Measurements from ENCODE around the gene IPCEF1. TPM values are rescaled to one million over a fixed set of nuclear protein-coding genes. Genes with fewer than 3 reads are reported as not detected.
"Not testable (repeated sequence)": the region's sequence is repeated elsewhere in the genome, so short reads cannot be mapped to it uniquely, and the experiment has no call there.

IPCEF1 gene
- total RNA-seq, 1 experiment from 2014 or later = not detected

DNA sequence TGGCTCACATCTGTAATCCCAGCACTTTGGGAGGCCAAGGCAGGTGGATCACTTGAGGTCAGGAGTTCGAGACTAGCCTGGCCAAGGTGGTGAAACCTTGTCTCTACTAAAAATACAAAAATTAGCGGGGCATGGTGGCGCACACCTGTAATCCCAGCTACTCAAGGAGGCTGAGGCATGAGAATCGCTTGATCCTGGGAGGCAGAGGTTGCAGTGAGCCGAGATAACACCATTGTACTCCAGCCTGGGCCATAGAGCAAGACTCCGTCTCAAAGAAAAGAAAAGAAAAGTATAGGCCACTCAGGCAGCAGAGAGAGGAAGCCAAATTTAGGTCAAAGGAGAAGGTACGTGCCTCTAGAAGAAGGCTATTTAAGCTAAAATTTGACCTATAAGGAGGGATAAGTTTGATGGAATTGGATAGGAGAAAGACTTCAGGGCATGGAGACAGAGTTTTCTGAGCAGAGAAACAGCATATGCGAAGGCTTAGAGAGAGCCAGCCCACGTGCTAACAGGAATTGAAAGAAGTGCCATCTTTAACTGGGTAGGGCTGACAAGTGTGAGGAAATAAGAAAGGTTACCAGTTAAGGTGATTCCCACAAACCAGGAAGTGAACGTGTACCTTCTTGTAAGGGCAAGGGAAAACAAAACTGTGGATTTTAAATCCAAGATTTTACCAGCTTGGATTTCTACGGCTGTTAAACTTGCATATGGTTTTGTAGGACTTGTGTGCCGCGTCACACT lies 113.8 kb downstream of the IPCEF1 start:
- ChIA-PET CTCF (interaction anchor here (1.1 kb wide), 1 partner anchor 126 kb away, joined by 3 read pairs; no protein-coding TSS in a partner anchor), POLR2A (interaction anchor here (1.4 kb wide), 1 partner anchor 19 kb away, joined by 4 read pairs; no protein-coding TSS in a partner anchor)
- TF ChIP-seq, protein P1, sequence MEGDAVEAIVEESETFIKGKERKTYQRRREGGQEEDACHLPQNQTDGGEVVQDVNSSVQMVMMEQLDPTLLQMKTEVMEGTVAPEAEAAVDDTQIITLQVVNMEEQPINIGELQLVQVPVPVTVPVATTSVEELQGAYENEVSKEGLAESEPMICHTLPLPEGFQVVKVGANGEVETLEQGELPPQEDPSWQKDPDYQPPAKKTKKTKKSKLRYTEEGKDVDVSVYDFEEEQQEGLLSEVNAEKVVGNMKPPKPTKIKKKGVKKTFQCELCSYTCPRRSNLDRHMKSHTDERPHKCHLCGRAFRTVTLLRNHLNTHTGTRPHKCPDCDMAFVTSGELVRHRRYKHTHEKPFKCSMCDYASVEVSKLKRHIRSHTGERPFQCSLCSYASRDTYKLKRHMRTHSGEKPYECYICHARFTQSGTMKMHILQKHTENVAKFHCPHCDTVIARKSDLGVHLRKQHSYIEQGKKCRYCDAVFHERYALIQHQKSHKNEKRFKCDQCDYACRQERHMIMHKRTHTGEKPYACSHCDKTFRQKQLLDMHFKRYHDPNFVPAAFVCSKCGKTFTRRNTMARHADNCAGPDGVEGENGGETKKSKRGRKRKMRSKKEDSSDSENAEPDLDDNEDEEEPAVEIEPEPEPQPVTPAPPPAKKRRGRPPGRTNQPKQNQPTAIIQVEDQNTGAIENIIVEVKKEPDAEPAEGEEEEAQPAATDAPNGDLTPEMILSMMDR (IDR thresholded peaks at IDR 0.05; ENCODE audit: unreplicated experiment) = no peak
- no TSS peak for BruUV-seq (replicated peaks)
- no peak overlapping the region for H3K27ac Mint-ChIP-seq (ENCODE audit: low read depth, unreplicated experiment)
- peaks cover 10% of the 10 kb centered on the region for H3K4me1 Mint-ChIP-seq (ENCODE audit: insufficient read depth, unreplicated experiment)
- no peak for DNase-seq (ENCODE audit: unreplicated experiment)
- H3K36me3 Mint-ChIP-seq (ENCODE audit: insufficient read depth, unreplicated experiment) = no peaks in the 10 kb centered on the region
- H3K27me3 Mint-ChIP-seq (ENCODE audit: insufficient read depth, unreplicated experiment) = no peaks in the 10 kb centered on the region
- no peak overlapping the region for H3K4me3 Mint-ChIP-seq (ENCODE audit: unreplicated experiment)
- H3K9me3 Mint-ChIP-seq (ENCODE audit: unreplicated experiment) = peaks cover 7% of the 10 kb centered on the region
- intact Hi-C loops (cut with micrococcal nuclease) = no loop called here

DNA sequence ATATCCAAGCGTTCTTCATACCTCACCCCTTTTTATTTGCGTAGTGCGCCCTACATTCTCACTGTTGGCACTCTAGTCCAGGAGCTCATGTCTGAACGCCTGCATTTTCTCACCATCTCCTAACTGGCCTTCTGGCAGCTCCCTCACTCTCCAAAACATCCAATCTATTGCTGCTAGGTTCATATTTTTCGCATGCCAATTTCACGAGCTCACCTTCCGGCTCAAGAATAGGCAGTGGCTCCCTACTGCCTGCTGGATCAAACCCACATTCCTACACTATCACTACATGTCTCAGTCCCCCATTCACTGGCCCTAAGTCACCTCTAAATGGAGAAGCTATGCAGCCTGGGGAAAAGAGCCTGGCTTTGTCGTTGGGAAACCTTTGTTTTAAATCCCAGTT lies 115.0 kb downstream of the IPCEF1 start:
- CTCF ChIA-PET = no interaction called here
- Mint-ChIP-seq H3K4me1 (ENCODE audit: insufficient read depth, unreplicated experiment) (peaks cover 10% of the 10 kb centered on the region), H3K36me3 (ENCODE audit: insufficient read depth, unreplicated experiment) (no peaks in the 10 kb centered on the region), H3K4me3 (ENCODE audit: unreplicated experiment) (no peak overlapping the region), H3K9me3 (ENCODE audit: unreplicated experiment) (peaks cover 7% of the 10 kb centered on the region), H3K27ac (ENCODE audit: low read depth, unreplicated experiment) (no peak overlapping the region), H3K27me3 (ENCODE audit: insufficient read depth, unreplicated experiment) (no peaks in the 10 kb centered on the region)
- TF ChIP-seq, protein P1 (IDR thresholded peaks at IDR 0.05; ENCODE audit: unreplicated experiment) = no peak
- no peak for DNase-seq (ENCODE audit: unreplicated experiment)
- BruUV-seq (replicated peaks) = no TSS peak
- intact Hi-C loops (cut with micrococcal nuclease) = no loop called here
- POLR2A ChIA-PET = interaction anchor here (0.6 to 1.4 kb wide), 3 partner anchors 17 to 54 kb away, joined by 3 to 6 read pairs (median 4); no protein-coding TSS in a partner anchor

DNA sequence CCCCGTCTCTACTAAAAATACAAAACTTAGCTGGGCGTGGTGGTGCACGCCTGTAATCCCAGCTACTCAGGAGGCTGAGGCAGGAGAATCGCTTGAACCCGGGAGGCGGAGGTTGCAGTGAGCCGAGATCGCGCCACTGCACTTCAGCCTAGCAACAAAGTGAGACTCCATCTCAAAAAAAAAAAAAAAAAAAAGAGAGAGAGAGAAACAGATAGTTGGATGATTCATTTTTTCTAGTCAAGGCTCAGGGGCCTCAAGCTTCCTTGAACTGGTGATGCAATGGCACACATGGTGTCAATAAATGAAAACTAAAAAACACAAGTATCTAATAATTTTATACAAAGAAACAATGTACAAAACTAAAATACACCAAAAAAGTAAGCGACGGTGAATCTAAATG lies 115.5 kb downstream of the IPCEF1 start:
- H3K4me3 Mint-ChIP-seq (ENCODE audit: unreplicated experiment); CTCF ChIA-PET; intact Hi-C loops (cut with micrococcal nuclease); H3K27ac Mint-ChIP-seq (ENCODE audit: low read depth, unreplicated experiment); BruUV-seq (replicated peaks); H3K4me1 Mint-ChIP-seq (ENCODE audit: insufficient read depth, unreplicated experiment); H3K9me3 Mint-ChIP-seq (ENCODE audit: unreplicated experiment); H3K27me3 Mint-ChIP-seq (ENCODE audit: insufficient read depth, unreplicated experiment); H3K36me3 Mint-ChIP-seq (ENCODE audit: insufficient read depth, unreplicated experiment): not testable (repeated sequence)
- POLR2A ChIA-PET = interaction anchor here (0.8 kb wide), 1 partner anchor 44 kb away, joined by 6 read pairs; no protein-coding TSS in a partner anchor
- DNase-seq (ENCODE audit: unreplicated experiment) = peak; percentile 27

DNA sequence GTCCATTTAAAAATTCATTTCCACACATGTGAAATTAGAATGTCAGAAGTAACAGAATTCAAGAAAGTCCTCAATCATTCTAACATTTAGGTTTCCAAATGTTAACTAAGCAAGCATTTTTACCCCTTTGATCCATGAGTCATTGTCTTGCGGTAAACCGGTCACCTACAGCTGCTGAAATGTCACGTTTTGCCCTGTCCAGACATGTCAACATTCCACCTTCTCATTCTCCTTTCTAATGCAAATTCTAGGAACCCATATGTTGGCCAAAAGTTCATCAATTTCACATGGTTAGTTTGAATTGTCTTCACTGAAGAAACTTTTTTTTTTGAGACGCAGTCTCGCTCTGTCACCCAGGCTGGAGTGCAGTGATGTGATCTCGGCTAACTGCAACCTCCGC lies 117.2 kb downstream of the IPCEF1 start:
- no TSS peak for BruUV-seq (replicated peaks)
- Mint-ChIP-seq H3K4me3 (ENCODE audit: unreplicated experiment) (no peak overlapping the region), H3K27me3 (ENCODE audit: insufficient read depth, unreplicated experiment) (no peaks in the 10 kb centered on the region), H3K27ac (ENCODE audit: low read depth, unreplicated experiment) (peak overlapping the region; percentile 53), H3K9me3 (ENCODE audit: unreplicated experiment) (peaks cover 7% of the 10 kb centered on the region), H3K4me1 (ENCODE audit: insufficient read depth, unreplicated experiment) (peaks cover 10% of the 10 kb centered on the region), H3K36me3 (ENCODE audit: insufficient read depth, unreplicated experiment) (no peaks in the 10 kb centered on the region)
- ChIA-PET CTCF (interaction anchor here (0.7 to 0.9 kb wide), 3 partner anchors 28 to 1229 kb away, joined by 3 to 4 read pairs (median 3); no protein-coding TSS in a partner anchor), POLR2A (interaction anchor here (1.1 kb wide), 1 partner anchor 34 kb away, joined by 3 read pairs; no protein-coding TSS in a partner anchor)
- TF ChIP-seq, protein P1 (IDR thresholded peaks at IDR 0.05; ENCODE audit: unreplicated experiment) = no peak
- intact Hi-C loops (cut with micrococcal nuclease) = no loop called here
- peak; percentile 88 for DNase-seq (ENCODE audit: unreplicated experiment)
